ENCODE measurements around the gene POU2F3. TPM values are rescaled to one million over a fixed set of nuclear protein-coding genes. Genes with fewer than 3 reads are reported as not detected.

POU2F3 gene
- total and polyA plus RNA-seq, 2 of the 8 experiments (the other 6 are each of a cell fraction or from before 2014, with no cell fraction given), result 1.0 to 2.1 TPM

DNA sequence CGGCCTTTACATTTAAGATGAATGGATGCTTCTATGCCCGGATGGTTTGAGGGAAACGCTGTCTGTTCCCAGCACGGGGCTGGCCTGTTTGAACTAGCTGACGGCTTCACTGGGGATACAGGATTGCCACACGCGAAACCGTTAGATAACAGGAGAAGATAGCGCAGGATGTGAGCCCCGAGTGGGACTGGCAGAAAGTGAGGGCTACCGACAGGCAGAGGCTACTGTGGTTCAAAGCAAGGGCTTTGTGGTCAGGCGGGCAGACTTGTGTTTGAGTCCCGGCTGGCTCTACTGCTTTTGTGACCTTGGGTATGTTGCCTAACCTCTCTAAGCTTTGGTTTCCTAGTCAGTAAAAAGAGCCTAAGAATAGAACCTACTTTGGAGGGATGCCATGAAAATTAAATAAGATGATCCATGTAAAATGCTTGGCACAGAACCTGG is 31.9 kb upstream of the POU2F3 start (continued):
- TF ChIP-seq, protein P1, sequence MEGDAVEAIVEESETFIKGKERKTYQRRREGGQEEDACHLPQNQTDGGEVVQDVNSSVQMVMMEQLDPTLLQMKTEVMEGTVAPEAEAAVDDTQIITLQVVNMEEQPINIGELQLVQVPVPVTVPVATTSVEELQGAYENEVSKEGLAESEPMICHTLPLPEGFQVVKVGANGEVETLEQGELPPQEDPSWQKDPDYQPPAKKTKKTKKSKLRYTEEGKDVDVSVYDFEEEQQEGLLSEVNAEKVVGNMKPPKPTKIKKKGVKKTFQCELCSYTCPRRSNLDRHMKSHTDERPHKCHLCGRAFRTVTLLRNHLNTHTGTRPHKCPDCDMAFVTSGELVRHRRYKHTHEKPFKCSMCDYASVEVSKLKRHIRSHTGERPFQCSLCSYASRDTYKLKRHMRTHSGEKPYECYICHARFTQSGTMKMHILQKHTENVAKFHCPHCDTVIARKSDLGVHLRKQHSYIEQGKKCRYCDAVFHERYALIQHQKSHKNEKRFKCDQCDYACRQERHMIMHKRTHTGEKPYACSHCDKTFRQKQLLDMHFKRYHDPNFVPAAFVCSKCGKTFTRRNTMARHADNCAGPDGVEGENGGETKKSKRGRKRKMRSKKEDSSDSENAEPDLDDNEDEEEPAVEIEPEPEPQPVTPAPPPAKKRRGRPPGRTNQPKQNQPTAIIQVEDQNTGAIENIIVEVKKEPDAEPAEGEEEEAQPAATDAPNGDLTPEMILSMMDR (IDR thresholded peaks at IDR 0.05; ENCODE audit: control extremely low read depth in 1 of 3, insufficient read depth in 1 of 3, low read depth in 1 of 3, low read length in 3 of 3), result no peak
- no peak for TF ChIP-seq CBX8 (IDR thresholded peaks at IDR 0.05; ENCODE audit: borderline replicate concordance, low read depth, low read length)
- no peak for TF ChIP-seq CHD1 (IDR thresholded peaks at IDR 0.05; ENCODE audit: low read depth, low read length)
- no peak for TF ChIP-seq TAF1 (IDR thresholded peaks at IDR 0.05; ENCODE audit: low read depth, low read length)
